HEK293 (cell line): ENCODE measurements around the gene LIG3.

Experiments
- CTCF ChIA-PET: fragments of 350-600 bp; formaldehyde crosslinking; extraction: SDS; loops from one replicate; lab custom pipeline; 2021; ENCODE audit warnings: antibody characterized with exemption; lab: Yijun Ruan, JAX
- POLR2A ChIA-PET: fragments of 300-600 bp; formaldehyde crosslinking; extraction: SDS; loops from one replicate; lab custom pipeline; 2020; ENCODE audit warnings: antibody characterized with exemption, inconsistent platforms; lab: Yijun Ruan, JAX
- H3K27ac ChIP-seq: fragments of 200-500 bp; sonication (Bioruptor generic); 2 replicates; pipeline ENCODE4 v1.5.1; 2014; ENCODE audit warnings: low read depth, low read length, control low read depth, inconsistent platforms; ENCODE audit errors: extremely low read depth
- H3K36me3 ChIP-seq, 2 experiments: fragments of 200-500 bp in 1 of 2; sonication (Bioruptor generic) in 1 of 2; 1 replicate in 1 of 2; 2 replicates in 1 of 2; pipeline ENCODE4 v1.5.1; 2014 to 2017; ENCODE audit warnings: inconsistent platforms in 2 of 2, low read length in 2 of 2; ENCODE audit not compliant: control insufficient read depth in 2 of 2, insufficient read depth in 1 of 2
- H3K4me1 ChIP-seq: fragments of 200-500 bp; sonication (Bioruptor generic); 2 replicates; pipeline ENCODE4 v1.5.1; 2014; ENCODE audit warnings: mild to moderate bottlenecking, low read length, inconsistent platforms; ENCODE audit not compliant: control insufficient read depth, insufficient read depth
- H3K4me3 ChIP-seq: 2 replicates; pipeline ENCODE4 v1.5.1; 2011; ENCODE audit warnings: low read depth, mild to moderate bottlenecking, control low read depth, low read length, moderate library complexity
- H3K9me3 ChIP-seq: fragments of 200-500 bp; sonication (Bioruptor generic); 2 replicates; pipeline ENCODE4 v1.5.1; 2014; ENCODE audit warnings: low read depth, low read length, inconsistent platforms; ENCODE audit not compliant: control insufficient read depth, insufficient read depth
- ATF2 ChIP-seq: fragments of 450-650 bp; formaldehyde crosslinking; IDR thresholded peaks from 2 replicates; pipeline ENCODE4 v1.5.1; 2016; ENCODE audit warnings: missing biosample characterization, missing genetic modification characterization, low read depth
- BCL11A ChIP-seq: fragments of 450-650 bp; formaldehyde crosslinking; IDR thresholded peaks from 2 replicates; pipeline ENCODE4 v1.5.1; 2016; ENCODE audit warnings: low read depth, missing biosample characterization, missing genetic modification characterization
- FEZF1 ChIP-seq: fragments of 450-650 bp; formaldehyde crosslinking; IDR thresholded peaks from 2 replicates; pipeline ENCODE4 v1.5.1; 2016; ENCODE audit warnings: missing biosample characterization, missing genetic modification characterization
- HOXD13 ChIP-seq: sonication (generic); formaldehyde crosslinking; IDR thresholded peaks from 2 replicates; pipeline ENCODE4 v1.8.0; 2022; ENCODE audit warnings: missing genetic modification reagents, borderline replicate concordance
- KLF7 ChIP-seq: fragments of 450-650 bp; formaldehyde crosslinking; IDR thresholded peaks from 2 replicates; pipeline ENCODE4 v1.5.1; 2016; ENCODE audit warnings: missing biosample characterization, missing genetic modification characterization, borderline replicate concordance
- MYNN ChIP-seq: fragments of 450-650 bp; formaldehyde crosslinking; IDR thresholded peaks from 2 replicates; pipeline ENCODE4 v1.5.1; 2016; ENCODE audit warnings: missing biosample characterization, missing genetic modification characterization, borderline replicate concordance
- PATZ1 ChIP-seq: fragments of 450-650 bp; formaldehyde crosslinking; IDR thresholded peaks from 2 replicates; pipeline ENCODE4 v1.5.1; 2016; ENCODE audit warnings: missing biosample characterization, missing genetic modification characterization
- SP7 ChIP-seq: fragments of 450-650 bp; formaldehyde crosslinking; IDR thresholded peaks from 2 replicates; pipeline ENCODE4 v1.5.1; 2016; ENCODE audit warnings: missing biosample characterization, missing genetic modification characterization
- ZNF302 ChIP-seq: fragments of 450-650 bp; formaldehyde crosslinking; IDR thresholded peaks from 2 replicates; pipeline ENCODE4 v1.5.1; 2016; ENCODE audit warnings: missing biosample characterization, missing genetic modification characterization, low read depth
- ZNF354C ChIP-seq: fragments of 450-650 bp; formaldehyde crosslinking; IDR thresholded peaks from 2 replicates; pipeline ENCODE4 v1.5.1; 2016; ENCODE audit warnings: missing biosample characterization, missing genetic modification characterization, low read depth, borderline replicate concordance
- ZNF398 ChIP-seq: fragments of 450-650 bp; formaldehyde crosslinking; IDR thresholded peaks from 2 replicates; pipeline ENCODE4 v1.5.1; 2017; ENCODE audit warnings: missing biosample characterization, missing genetic modification characterization
- ZNF548 ChIP-seq: fragments of 450-650 bp; formaldehyde crosslinking; IDR thresholded peaks from 2 replicates; pipeline ENCODE4 v1.5.1; 2016; ENCODE audit warnings: missing biosample characterization, missing genetic modification characterization
- ZNF549 ChIP-seq: fragments of 450-650 bp; IDR thresholded peaks from 2 replicates; pipeline ENCODE4 v1.5.1; 2018; ENCODE audit warnings: missing biosample characterization, missing genetic modification characterization, mild to moderate bottlenecking, inconsistent platforms, moderate library complexity
- ZNF555 ChIP-seq: fragments of 450-650 bp; formaldehyde crosslinking; conservative IDR thresholded peaks from 2 replicates; pipeline ENCODE4 v1.5.1; 2017; ENCODE audit warnings: missing biosample characterization, mild to moderate bottlenecking, missing genetic modification characterization, inconsistent platforms
- ZNF621 ChIP-seq: fragments of 450-650 bp; formaldehyde crosslinking; IDR thresholded peaks from 2 replicates; pipeline ENCODE4 v1.5.1; 2017; ENCODE audit warnings: missing biosample characterization, missing genetic modification characterization
- ZNF639 ChIP-seq: fragments of 450-650 bp; formaldehyde crosslinking; IDR thresholded peaks from 2 replicates; pipeline ENCODE4 v1.5.1; 2016; ENCODE audit warnings: missing biosample characterization, missing genetic modification characterization
- ZNF654 ChIP-seq: fragments of 450-650 bp; formaldehyde crosslinking; IDR thresholded peaks from 2 replicates; pipeline ENCODE4 v1.5.1; 2016; ENCODE audit warnings: low read depth, missing biosample characterization, missing genetic modification characterization

Gene LIG3

GRCh38 chr17:35018814-35019213 lies 38.5 kb downstream of the LIG3 start:
- TF ChIP-seq ATF2 (tag by site-specific recombination) (no peak), ZNF354C (tag by site-specific recombination) (no peak), ZNF621 (no peak), HOXD13 (CRISPR knock-in tag) (no peak), FEZF1 (no peak), ZNF398 (tag by site-specific recombination) (no peak), ZNF639 (tag by site-specific recombination) (no peak), KLF7 (tag by site-specific recombination) (no peak), ZNF549 (no peak), SP7 (tag by site-specific recombination) (no peak), ZNF302 (tag by site-specific recombination) (no peak), PATZ1 (tag by site-specific recombination) (no peak), ZNF548 (tag by site-specific recombination) (no peak), ZNF654 (tag by site-specific recombination) (no peak)
- TF ChIP-seq, all 188 proteins: peak for 0
- Histone ChIP-seq H3K9me3 (no peaks in the 10 kb centered on the region), H3K27ac (no peak overlapping the region), H3K4me1 (no peaks in the 10 kb centered on the region), H3K4me3 (no peak overlapping the region), H3K36me3 (peaks cover 10 to 63% of the 10 kb centered on the region in 2 experiments; a peak in 2 of 3 replicates)
- ChIA-PET CTCF (interaction anchor here (1.0 to 2.2 kb wide), 2 partner anchors 35 to 71 kb away, joined by 3 to 9 read pairs; no protein-coding TSS in a partner anchor), POLR2A (no interaction called here)

- no peaks in the 10 kb centered on the region for H3K4me1 ChIP-seq
- ChIA-PET CTCF (interaction anchor here (1.0 to 2.2 kb wide), 2 partner anchors 34 to 70 kb away, joined by 3 to 9 read pairs; no protein-coding TSS in a partner anchor), POLR2A (no interaction called here)
- H3K36me3 ChIP-seq = peaks cover 10 to 55% of the 10 kb centered on the region in 2 experiments; a peak in 2 of 3 replicates
- no peak overlapping the region for H3K4me3 ChIP-seq
- no peaks in the 10 kb centered on the region for H3K9me3 ChIP-seq
- H3K27ac ChIP-seq = no peak overlapping the region
- TF ChIP-seq ZNF555 (no peak), MYNN (tag by site-specific recombination) (no peak), BCL11A (tag by site-specific recombination) (no peak)
Observed at GRCh38 chr17:35019386-35020179, 39.3 kb downstream of the LIG3 start.
